ENCODE data around the gene MYMK. TPM values are rescaled to one million over a fixed set of nuclear protein-coding genes. Genes with fewer than 3 reads are reported as not detected.

Gene MYMK
- total RNA-seq, 1 donor from 2014 or later = not detected

DNA sequence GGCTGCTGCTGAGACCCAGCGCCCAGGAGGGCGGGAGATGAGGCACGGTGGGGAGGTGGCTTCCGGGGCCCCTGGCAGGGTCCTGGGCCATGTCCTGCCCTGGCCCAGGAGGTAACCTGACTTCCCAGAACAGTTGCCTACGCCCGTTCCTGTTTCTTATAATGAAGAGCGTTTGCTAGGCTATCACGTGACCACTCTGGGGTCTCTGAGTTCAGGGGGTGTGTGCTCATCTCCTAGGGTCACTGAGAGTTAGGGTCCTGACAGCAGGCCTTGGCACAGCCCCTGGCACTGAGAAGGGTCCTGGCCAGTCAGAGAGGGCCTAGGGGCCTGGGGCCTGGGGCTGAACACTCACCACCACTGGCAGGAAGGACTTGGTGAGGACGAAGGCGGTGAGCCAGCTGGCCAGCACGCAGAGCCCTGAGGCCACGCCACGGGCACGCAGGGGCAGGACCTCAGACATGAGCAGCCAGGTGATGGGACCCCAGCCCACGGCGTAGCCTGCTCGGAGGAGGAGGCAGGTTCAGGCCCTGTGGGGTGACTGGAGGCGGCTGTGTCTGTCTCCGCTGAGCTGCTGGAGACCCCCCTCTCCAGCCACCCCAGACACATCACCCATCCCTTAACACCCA lies 51.9 kb downstream of the MYMK start:
- DNase-seq (ENCODE audit: low spot score) = no peak
- Mint-ChIP-seq H3K4me3 (no peak overlapping the region), H3K4me1 (ENCODE audit: low read depth) (no peaks in the 10 kb centered on the region), H3K27ac (no peak overlapping the region), H3K36me3 (ENCODE audit: low read depth) (no peaks in the 10 kb centered on the region), H3K9me3 (no peaks in the 10 kb centered on the region), H3K27me3 (ENCODE audit: insufficient read depth) (no peaks in the 10 kb centered on the region)
- intact Hi-C loops (cut with micrococcal nuclease) = no loop called here

DNA sequence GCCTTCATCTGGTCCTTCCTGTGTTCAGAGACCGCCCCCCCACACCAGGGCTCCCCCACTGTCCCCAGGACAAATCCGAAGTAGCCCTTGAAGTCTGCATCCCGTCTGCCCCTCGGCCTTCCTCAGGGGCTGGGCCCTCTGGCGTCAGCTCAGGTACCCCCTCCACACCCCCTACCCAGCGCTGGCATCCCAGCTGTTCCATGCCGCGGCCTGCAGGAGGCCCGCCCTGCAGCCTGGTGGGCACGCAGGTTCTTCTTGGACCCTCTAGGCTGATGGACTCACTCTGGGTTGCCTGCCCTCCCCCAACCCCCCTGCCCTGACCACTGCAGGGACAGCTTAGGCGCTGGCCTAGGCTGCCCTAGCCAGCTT lies 52.5 kb downstream of the MYMK start:
- no peaks in the 10 kb centered on the region for H3K27me3 Mint-ChIP-seq (ENCODE audit: insufficient read depth)
- no peaks in the 10 kb centered on the region for H3K36me3 Mint-ChIP-seq (ENCODE audit: low read depth)
- intact Hi-C loops (cut with micrococcal nuclease) = no loop called here
- H3K4me1 Mint-ChIP-seq (ENCODE audit: low read depth) = no peaks in the 10 kb centered on the region
- no peaks in the 10 kb centered on the region for H3K9me3 Mint-ChIP-seq
- no peak overlapping the region for H3K27ac Mint-ChIP-seq
- no peak for DNase-seq (ENCODE audit: low spot score)
- H3K4me3 Mint-ChIP-seq = no peak overlapping the region

DNA sequence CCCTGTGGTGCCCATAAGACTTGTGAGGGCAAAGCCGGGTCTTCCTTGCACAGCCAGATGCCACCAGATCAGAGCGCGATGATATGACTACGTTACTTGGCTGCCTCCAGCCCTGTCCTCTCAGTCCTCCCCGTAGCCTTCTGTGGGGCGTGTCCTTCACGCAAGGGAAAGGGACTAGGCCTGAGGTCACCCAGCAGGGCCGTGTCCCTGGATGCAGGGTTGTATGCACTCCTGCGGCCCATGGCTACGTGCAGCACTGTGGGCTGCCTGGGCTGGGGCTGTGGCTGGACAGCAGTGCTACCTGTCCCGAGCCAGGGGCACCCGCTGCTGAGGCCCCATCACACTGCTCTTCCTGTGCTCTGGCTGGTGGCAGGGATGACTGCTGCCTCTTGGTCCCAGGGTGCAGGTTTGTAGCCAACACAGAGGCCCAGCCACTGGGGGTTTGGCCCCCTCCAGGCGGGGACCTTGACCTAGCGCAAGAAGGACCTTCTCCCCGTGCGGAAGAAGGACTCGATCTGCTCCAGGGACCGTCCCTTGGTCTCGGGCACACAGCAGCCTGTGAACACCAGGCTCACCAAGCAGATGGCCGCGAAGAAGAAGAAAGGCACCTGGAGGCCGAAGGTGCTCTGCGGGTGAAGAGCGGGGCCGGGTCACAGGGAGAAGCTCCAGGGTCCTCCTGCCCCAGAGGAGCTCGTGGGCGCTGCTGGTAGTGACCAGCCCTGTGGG lies 53.0 kb downstream of the MYMK start:
- Mint-ChIP-seq H3K36me3 (ENCODE audit: low read depth) (no peaks in the 10 kb centered on the region), H3K9me3 (no peaks in the 10 kb centered on the region), H3K4me1 (ENCODE audit: low read depth) (no peaks in the 10 kb centered on the region), H3K27me3 (ENCODE audit: insufficient read depth) (no peaks in the 10 kb centered on the region), H3K4me3 (no peak overlapping the region), H3K27ac (no peak overlapping the region)
- no peak for DNase-seq (ENCODE audit: low spot score)
- intact Hi-C loops (cut with micrococcal nuclease) = no loop called here

DNA sequence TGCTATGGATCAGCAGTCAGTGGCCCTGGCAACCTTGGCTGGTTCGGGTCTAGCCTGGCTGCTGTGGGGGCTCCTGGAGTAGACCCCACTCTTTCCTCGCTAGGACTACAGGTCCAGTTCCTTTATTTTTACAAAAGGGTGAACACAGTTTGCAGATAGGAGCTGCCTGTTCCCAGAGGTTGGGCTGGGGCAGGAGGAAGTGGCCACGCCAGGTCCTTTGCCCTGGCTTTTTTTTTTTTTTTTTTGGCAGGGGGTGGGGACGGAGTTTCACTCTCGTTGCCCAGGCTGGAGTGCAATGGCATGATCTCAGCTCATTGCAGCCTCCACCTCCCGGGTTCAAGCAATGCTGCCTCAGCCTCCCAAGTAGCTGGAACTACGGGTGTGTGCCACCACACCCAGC lies 53.8 kb downstream of the MYMK start:
- H3K9me3 Mint-ChIP-seq = no peaks in the 10 kb centered on the region
- H3K4me3 Mint-ChIP-seq = no peak overlapping the region
- DNase-seq (ENCODE audit: low spot score) = no peak
- no peaks in the 10 kb centered on the region for H3K27me3 Mint-ChIP-seq (ENCODE audit: insufficient read depth)
- H3K4me1 Mint-ChIP-seq (ENCODE audit: low read depth) = no peaks in the 10 kb centered on the region
- intact Hi-C loops (cut with micrococcal nuclease) = no loop called here
- H3K36me3 Mint-ChIP-seq (ENCODE audit: low read depth) = no peaks in the 10 kb centered on the region
- no peak overlapping the region for H3K27ac Mint-ChIP-seq

DNA sequence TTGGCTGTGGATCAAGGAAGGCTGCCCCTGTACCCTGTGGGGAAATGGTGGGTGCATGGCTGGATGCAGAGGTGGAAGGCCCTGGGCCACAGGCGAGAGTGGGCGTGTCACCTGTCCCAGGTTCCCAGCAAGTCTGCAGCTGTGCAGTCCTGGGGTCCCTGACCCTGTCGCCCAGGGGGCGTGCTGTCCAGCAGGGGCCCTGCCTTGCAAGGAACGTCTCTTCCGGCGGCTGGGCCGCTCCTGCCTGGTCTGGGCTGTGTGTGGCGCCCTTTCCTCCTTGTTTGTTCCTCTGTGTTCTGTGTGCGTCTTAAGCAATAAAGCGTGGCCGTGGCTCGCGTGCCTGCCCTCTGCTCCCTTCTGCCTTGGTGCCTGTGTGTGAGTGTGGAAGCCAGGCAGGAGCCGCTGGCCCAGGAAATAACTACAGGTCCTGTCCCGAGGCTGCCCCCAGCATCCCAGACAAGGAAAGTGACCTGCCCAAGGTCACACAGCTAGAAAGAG lies 54.3 kb downstream of the MYMK start:
- Mint-ChIP-seq H3K9me3 (no peaks in the 10 kb centered on the region), H3K27me3 (ENCODE audit: insufficient read depth) (no peaks in the 10 kb centered on the region), H3K4me1 (ENCODE audit: low read depth) (no peaks in the 10 kb centered on the region), H3K27ac (no peak overlapping the region), H3K36me3 (ENCODE audit: low read depth) (no peaks in the 10 kb centered on the region), H3K4me3 (no peak overlapping the region)
- intact Hi-C loops (cut with micrococcal nuclease) = no loop called here
- DNase-seq (ENCODE audit: low spot score) = no peak

DNA sequence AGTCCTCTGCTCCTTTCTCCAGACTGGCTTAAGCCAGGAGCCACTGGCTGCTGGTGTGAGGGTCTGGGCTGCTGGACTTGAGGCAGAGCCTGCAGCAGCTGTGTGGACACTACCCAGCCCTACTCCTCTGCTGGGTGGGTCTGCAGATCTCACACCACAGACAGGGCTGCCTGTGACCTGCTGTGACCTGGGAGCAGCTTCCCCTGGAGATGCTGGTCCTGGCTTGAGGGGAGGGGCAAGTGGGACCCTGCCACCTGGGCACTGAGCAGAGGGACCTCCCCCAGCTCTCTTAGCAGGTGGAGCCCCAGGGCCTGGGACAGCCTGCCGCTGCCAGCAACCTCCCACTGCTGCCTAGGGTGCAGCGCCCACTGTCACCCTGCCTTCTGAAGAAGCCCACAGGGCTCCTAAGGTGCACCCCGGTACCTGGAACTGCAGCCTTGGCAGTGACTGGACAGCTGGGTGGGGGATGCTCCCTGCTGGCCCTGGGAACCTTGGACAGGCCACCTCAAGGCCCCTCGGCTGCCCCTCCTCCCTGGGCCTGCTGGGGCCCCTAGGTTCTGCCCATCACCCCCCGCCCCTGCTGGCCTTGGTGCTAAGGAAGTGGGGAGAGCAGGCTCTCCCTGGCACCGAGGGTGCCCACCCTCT lies 55.9 kb downstream of the MYMK start:
- H3K36me3 Mint-ChIP-seq (ENCODE audit: low read depth) = no peaks in the 10 kb centered on the region
- H3K4me1 Mint-ChIP-seq (ENCODE audit: low read depth) = no peaks in the 10 kb centered on the region
- no peak overlapping the region for H3K27ac Mint-ChIP-seq
- H3K4me3 Mint-ChIP-seq = no peak overlapping the region
- DNase-seq (ENCODE audit: low spot score) = no peak
- H3K9me3 Mint-ChIP-seq = no peaks in the 10 kb centered on the region
- no peaks in the 10 kb centered on the region for H3K27me3 Mint-ChIP-seq (ENCODE audit: insufficient read depth)
- intact Hi-C loops (cut with micrococcal nuclease) = no loop called here

DNA sequence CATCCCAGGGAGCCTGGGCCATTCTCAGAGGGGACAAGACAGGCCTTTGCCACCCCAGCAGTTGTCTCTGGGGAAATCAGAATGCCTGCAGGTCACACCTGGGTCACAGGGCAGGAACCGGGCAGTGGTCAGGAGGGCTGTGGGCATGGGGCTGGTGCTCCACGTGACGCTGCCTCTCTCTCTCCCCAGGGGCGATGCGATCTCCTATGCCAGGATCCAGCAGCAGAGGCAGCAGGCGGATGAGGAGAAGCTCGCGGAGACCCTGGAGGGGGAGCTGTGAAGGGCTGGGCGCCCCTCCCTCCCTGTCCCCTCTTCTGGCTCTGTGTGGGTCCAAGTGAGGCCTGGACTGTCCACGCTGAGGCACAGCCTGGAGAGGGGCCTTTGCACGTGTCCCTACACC lies 56.4 kb downstream of the MYMK start:
- Mint-ChIP-seq H3K9me3 (no peaks in the 10 kb centered on the region), H3K4me3 (no peak overlapping the region)
- intact Hi-C loops (cut with micrococcal nuclease) = no loop called here

DNA sequence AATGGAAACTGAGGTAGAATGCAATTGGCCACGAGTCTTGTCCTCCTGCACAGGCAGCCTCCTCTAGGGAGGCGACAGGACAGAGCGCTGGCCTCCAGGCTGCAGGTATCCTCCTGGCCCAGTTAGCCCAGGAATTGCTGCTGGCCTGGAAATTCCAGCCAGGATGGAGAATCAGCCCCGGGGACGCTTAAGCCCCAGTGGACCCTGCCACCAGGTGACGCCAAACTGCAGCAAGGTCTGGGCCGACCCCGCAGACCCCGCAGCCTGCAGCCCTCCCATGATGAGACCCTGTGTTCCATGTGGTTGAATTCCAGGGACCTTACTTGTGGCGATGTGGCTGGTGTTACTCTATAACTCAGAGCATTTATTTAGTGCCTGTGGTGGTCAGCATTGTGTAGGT lies 57.7 kb downstream of the MYMK start:
- H3K4me3 Mint-ChIP-seq = no peak overlapping the region
- no peaks in the 10 kb centered on the region for H3K9me3 Mint-ChIP-seq
- H3K4me1 Mint-ChIP-seq (ENCODE audit: low read depth) = no peaks in the 10 kb centered on the region
- intact Hi-C loops (cut with micrococcal nuclease) = no loop called here
- DNase-seq (ENCODE audit: low spot score) = no peak
- H3K36me3 Mint-ChIP-seq (ENCODE audit: low read depth) = no peaks in the 10 kb centered on the region
- H3K27ac Mint-ChIP-seq = no peak overlapping the region
- H3K27me3 Mint-ChIP-seq (ENCODE audit: insufficient read depth) = peaks cover 4% of the 10 kb centered on the region

More for the DNA sequence above, 56.4 kb downstream of the MYMK start:
- H3K4me1 Mint-ChIP-seq (ENCODE audit: low read depth) = no peaks in the 10 kb centered on the region
- H3K27ac Mint-ChIP-seq = no peak overlapping the region
- no peaks in the 10 kb centered on the region for H3K27me3 Mint-ChIP-seq (ENCODE audit: insufficient read depth)
- no peaks in the 10 kb centered on the region for H3K36me3 Mint-ChIP-seq (ENCODE audit: low read depth)
- DNase-seq (ENCODE audit: low spot score) = no peak

DNA sequence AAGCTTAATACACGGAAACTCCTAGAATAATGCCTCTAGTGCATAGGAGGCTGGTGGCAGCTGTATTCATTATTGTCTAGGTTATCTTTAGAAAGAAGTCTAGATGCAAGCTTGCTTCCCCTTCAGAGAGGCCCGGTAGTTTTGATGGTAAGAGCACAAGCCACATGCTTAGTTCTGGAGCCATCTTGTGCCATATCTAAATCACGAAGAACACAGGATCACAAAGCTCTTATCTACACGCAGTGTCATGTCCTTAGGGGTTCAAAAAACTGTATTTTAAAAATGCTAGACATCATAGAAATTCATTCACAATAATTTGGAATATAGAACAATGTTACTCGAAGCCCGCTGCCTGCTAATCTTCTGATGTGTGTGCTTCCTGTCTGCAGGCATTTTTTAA lies 58.8 kb downstream of the MYMK start:
- intact Hi-C loops (cut with micrococcal nuclease) = no loop called here
- no peak for DNase-seq (ENCODE audit: low spot score)
- Mint-ChIP-seq H3K9me3 (no peaks in the 10 kb centered on the region), H3K4me3 (no peak overlapping the region), H3K4me1 (ENCODE audit: low read depth) (no peaks in the 10 kb centered on the region), H3K27me3 (ENCODE audit: insufficient read depth) (peaks cover 11% of the 10 kb centered on the region), H3K27ac (no peak overlapping the region), H3K36me3 (ENCODE audit: low read depth) (no peaks in the 10 kb centered on the region)

DNA sequence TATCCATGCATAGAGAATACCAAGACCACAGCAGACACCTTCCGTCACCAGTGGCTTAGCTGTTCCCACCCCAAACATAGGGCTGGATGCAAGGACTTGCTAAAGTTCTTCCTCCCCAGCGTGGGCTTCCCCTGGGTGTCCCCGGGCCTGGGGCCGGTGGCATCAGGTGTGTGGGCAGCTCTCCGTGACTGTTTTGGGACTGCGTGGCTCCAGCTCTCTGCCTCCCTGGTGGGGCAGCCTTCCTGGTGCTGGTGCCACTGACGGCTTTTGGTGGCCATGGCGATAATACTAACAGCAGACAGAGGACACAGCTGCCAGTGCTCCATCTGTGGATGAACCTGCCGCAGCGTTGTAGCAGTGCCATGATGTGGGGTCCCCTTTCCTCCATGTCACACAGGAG lies 60.1 kb downstream of the MYMK start:
- Mint-ChIP-seq H3K4me1 (ENCODE audit: low read depth) (no peaks in the 10 kb centered on the region), H3K27me3 (ENCODE audit: insufficient read depth) (peaks cover 11% of the 10 kb centered on the region), H3K36me3 (ENCODE audit: low read depth) (no peaks in the 10 kb centered on the region), H3K27ac (no peak overlapping the region), H3K9me3 (no peaks in the 10 kb centered on the region), H3K4me3 (no peak overlapping the region)
- intact Hi-C loops (cut with micrococcal nuclease) = no loop called here
- no peak for DNase-seq (ENCODE audit: low spot score)

Other genes starting within 250 kb of the MYMK start
- 0.34 and 0.60 TPM in 2 replicates for gene ABO, start 249.8 kb downstream of the MYMK start, total RNA-seq
- gene SURF6, start 188.8 kb downstream of the MYMK start, total RNA-seq = 29.0 and 29.8 TPM in 2 replicates
- gene MED22, start 176.8 kb downstream of the MYMK start, total RNA-seq = 37.9 and 40.5 TPM in 2 replicates
- 2,401 and 2,463 TPM in 2 replicates for gene RPL7A, start 176.7 kb downstream of the MYMK start, total RNA-seq
- gene SURF1, start 168.5 kb downstream of the MYMK start, total RNA-seq = 36.3 and 37.7 TPM in 2 replicates
- gene SURF2, start 168.4 kb downstream of the MYMK start, total RNA-seq = 28.6 and 30.9 TPM in 2 replicates
- 236 and 242 TPM in 2 replicates for gene SURF4, start 148.9 kb downstream of the MYMK start, total RNA-seq
- 0.64 and 1.5 TPM in 2 replicates for gene STKLD1, start 148.6 kb downstream of the MYMK start, total RNA-seq
- gene REXO4, start 106.9 kb downstream of the MYMK start, total RNA-seq = 42.5 and 43.8 TPM in 2 replicates
- gene ADAMTS13, start 102.6 kb downstream of the MYMK start, total RNA-seq = 1.2 and 1.7 TPM in 2 replicates
- 1.0 and 1.1 TPM in 2 replicates for gene CACFD1, start 65.0 kb downstream of the MYMK start, total RNA-seq
- 4.1 and 4.6 TPM in 2 replicates for gene SLC2A6, start 45.9 kb downstream of the MYMK start, total RNA-seq
- not detected in 2 replicates for gene ADAMTSL2, start 9.7 kb upstream of the MYMK start, total RNA-seq
- gene FAM163B, start 84.4 kb upstream of the MYMK start, total RNA-seq = not detected in 2 replicates
- not detected in 2 replicates for gene DBH, start 111.4 kb upstream of the MYMK start, total RNA-seq
- gene SARDH, start 213.4 kb upstream of the MYMK start, total RNA-seq = 0.51 and 0.60 TPM in 2 replicates

Data from activated T-helper 1 cell treated with anti-CD3 and anti-CD28 coated beads, Interleukin-12 subunit alpha, Interleukin-12 subunit beta, Interleukin-2, Interleukin-4 antibody, amounts not matched to agents 30 ng/mL and 10 ng/mL and 1 ng/mL, durations not matched to agents 14 hours and 24 hours and 36 hours (primary cell).